M059J (cell line): ENCODE data around the gene RHOB. TPM values are rescaled to one million over a fixed set of nuclear protein-coding genes. Genes with fewer than 3 reads are reported as not detected.
"Not testable (repeated sequence)": the region's sequence is repeated elsewhere in the genome, so short reads cannot be mapped to it uniquely, and the experiment has no call there.

Source experiments
- DNase-seq: peaks from one replicate; pipeline ENCODE4 v3.0.0-alpha.2; 2012; ENCODE audit warnings: low read depth
- total RNA-seq: library from RNA; depleted of rRNA; stranded (reverse); fragments of >200 nt; shearing (Covaris generic); gene quantifications from 2 replicates; pipeline ENCODE4 v1.2.3, GENCODE V29; 2014

RHOB gene
- total RNA-seq, 1 experiment from 2014 or later = 102 TPM

DNA sequence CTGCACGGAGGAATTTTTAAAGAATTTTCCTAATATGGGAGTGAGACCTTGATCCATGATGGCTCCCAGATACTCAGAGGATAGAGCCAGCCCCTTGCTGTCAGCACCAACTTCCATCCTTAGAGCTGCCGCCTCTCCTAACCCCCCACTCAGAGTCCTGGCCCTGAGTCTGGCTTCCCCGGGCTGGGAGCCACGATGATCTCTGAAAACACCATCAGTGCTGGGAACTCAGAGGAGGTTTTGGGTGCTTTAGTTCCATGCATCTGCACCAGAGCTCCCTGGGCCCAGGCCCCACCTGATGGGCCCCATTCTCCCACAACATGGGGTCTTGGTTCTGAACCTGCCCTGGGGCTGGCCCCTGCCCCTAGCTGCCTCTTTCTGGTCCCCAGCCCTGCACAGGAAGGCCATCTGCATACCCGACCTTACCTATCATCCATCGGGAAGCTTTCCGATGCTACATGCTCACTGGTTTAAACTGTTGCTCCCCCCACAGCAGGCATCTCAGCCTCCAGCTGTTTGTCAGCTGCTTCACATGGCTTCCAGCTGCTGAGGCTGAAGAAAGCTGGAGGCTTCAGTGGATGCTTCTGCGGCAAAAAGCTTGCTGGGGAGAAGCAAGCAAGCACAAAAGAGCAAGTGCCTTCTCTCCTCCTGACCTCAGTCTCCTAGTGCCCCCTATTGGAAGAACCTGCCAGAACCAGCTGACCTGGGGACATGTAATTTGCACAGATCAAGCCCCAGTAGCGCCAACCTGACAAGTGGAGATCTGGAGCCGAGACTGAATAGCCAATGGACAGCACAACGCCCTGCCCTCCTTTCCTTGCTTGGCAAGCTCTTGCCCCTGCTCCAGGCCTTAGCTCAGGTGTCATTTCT, 24.2 kb upstream of the RHOB start:
- DNase-seq = no peak

DNA sequence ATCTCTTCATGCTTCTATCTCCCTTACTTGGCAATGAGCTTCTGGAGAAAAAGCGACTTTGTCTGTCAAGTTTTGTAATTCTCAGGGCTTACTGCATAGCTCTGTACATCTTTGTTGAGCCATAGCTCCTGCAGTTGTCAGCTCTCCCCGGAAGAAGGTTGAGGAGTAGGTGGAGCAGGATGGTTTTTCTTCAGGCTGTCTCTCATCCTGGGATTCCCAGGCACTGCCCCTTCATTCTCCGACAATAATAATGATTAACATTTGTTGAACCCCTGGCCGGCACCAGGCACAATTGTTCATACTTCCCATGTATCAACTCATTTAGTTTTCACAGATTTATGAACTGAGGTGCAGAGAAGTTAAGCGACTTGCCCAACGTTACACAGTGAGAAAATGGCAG, 23.5 kb upstream of the RHOB start:
- no peak for DNase-seq

DNA sequence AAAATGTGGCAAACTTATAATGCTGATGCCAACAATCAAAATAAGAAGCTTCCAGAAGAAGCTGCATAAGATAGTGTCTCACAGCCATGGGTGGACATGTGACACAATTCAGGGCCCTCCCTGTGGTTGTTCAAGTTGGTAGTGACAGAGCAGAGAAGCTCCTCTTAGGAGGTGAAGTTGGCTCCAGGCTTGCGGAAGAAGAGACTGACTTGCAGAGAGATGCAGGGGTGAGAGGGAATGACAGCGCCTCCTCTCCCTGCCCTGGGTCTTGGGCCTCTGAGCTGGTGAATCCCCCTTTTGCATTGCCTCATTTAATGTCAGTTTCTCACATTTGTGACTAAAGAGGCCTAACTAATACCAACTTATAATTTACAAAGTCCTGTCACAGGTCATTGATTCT, 23.0 kb upstream of the RHOB start:
- DNase-seq = no peak

DNA sequence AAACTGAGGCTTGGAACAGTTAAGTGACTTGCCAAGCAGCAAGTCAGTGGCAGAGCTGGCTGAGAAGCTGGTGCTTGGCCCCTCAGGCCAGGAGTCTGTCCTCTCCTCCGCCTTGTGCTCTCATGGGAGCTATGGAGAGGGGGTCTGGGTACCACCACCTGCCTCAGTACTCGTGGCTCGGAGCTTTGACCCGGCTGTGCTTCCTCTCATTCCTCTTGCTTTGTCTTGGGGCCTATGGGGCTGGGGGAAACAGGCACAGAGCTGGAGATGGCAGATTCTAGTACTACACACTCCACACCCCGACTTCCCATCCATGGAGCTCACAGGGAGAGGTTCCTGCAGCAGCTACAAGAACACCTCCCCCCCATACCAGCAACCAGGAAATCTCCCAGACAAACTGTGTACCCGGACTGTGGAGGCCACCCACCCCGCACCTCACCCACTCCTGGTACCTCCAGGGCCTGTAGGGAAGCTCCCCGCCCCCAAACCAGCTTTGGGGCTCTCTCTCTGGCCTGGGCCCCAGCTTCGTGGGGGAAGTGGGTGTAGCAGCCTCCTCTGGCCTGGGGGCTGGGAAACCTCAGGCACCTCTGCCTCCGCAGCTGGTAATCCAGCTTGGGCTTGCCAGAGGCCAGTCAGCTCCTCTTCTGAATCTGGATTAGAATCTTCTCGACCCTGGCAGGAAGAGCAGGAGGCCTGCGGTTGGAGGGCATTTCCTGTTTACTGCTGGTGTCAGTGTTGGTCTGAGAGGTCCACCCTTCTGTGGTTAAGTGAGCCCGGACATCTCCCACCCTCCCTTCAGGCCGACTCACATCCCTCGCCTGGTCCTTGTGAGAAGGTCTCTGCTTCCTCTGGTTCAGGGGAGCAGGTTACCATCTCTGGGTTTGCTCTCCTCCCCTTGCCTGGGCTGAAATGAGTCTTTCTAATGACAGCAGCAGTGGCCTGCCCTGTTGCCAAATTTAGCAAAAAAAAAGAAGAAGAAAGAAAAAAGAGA, 22.3 kb upstream of the RHOB start:
- DNase-seq = peak; percentile 93

DNA sequence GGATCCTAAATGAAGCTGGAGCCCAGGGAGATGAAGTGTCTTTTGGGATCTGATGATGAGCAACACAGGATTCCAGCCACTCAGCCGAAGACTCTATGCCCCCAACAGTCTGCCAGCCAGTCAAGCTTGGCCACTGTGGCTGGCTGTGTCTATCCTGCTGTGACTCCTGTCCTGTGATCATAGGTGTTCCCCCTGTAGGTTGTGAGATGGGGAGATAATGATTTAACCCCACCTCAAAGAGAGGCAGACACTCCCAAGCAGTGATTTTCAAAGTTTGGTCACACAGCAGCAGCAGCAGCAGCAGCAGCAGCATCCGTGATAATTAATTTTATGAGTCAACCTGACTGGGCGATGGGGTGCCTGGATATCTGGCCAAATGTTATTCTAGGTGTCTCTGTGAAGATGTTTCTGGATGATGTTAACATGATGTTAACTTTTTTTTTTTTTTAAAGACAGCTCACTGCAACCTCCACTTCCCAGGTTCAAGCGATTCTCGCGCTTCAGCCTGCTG, 21.4 kb upstream of the RHOB start:
- peak; percentile 64 for DNase-seq

DNA sequence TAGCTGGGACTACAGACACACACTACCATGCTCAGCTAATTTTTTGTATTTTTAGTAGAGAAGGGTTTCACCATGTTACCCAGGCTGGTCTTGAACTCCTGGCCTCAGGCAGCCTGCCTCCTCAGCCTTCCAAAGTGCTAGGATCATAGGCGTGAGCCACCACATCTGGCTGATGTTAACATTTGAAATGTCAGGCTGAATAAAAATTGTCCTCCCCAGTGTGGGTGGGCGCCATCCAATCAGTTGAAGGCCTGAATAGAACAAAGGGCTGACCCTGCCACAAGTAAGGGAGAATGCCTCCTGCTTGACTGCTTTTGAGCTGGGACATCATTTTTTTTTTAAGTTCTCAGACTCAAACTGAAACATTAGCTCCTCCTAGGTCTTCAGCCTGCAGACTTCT, 21.0 kb upstream of the RHOB start:
- no peak for DNase-seq

DNA sequence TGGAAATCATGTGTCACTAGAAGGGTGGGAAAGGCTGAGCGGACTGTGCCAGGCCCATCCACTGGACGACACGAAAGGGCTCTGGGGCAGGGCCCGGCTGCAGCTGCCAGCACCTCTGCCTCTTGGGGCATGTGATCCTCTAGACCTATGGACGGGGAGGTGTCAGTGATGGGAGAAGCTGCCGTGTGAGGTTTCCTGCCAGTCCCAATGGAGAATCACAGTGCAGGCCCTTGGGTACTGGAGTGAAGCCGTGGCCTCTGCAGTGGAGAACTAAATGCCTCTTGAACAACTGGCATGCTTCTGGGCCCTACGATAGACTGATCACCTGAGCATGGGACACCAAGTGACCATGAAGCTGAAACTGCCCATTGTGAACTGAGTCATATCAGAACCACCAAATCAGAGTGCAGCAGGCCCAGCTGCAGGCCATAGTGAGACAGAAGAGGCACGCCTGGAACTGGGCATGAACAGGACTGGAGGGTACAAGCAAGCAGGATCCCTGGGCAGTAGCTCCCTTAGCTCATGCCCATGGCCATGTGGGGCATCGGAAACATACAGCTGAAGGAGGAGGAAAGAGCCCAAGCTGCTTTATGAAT, 18.8 kb upstream of the RHOB start:
- DNase-seq = no peak

DNA sequence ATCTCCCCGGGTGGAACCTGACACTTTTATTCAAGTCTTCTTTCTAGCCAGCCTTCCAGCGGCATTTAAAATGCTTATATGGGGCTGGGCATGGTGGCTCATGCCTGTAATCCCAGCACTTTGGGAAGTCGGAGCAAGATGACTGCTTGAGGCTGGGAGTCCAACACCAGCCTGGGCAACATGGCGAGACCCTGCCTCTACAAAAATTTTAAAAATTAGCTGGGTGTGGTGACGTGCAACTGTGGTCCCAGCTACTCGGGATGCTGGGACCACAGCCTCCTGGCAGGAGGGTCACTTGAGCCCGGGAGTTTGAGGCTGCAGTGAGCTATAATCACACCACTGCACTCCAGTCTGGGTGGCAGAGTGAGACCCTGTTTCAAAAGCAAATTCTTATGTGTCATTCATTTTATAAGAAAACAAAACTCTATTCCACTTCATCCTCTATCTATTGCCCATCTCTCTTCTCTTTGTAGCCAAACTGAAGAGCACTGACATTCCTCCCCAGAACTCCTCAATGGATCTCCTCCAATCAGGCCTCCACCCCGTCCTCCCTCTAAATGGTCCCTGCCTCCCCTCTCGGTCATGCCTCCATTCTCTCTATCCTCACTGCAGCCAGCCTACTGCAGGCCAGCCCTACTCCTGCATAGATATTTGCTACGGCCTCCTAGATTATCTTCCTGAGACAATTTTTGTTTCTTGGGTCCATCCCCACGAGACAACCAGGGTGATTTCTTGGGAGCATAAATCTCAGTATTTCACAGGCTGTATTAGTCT, 18.0 kb upstream of the RHOB start:
- DNase-seq = no peak

DNA sequence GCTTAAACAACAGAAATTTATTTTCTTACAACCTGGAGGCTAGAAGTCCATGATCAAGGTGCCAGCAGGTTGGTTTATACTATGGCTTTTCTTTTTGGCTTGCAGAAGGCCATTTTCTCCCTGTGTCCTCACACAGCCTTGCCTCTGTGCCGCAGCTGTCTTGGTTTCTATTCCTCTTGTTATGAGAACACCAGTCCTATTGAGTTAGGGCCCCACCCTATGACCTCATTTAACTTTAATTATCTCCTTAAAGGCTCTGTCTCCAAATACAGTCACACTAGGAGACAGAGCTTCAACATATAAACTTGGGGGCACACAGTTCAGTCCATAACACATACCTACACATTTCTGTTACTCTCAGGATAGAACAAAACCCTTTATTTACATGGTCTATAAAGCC, 17.3 kb upstream of the RHOB start:
- no peak for DNase-seq

DNA sequence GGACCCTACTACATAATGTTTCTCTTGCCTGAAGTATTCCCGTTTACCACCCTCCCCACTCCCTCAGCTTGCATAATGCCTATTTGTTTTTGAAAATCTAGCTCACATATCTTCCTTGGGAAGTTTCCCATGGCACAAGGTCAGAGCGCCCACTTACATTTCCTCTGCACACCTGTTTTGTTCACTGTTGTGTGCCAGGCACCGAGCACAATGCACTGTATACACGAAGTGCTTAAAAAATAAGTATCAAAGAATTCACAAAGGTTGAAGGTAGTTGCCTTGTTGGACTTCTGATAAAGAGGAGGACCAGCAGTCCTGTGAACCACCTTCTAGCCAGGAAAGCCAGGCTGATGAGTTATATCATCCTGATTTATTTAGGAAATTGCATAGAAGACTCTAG, 16.8 kb upstream of the RHOB start:
- no peak for DNase-seq

DNA sequence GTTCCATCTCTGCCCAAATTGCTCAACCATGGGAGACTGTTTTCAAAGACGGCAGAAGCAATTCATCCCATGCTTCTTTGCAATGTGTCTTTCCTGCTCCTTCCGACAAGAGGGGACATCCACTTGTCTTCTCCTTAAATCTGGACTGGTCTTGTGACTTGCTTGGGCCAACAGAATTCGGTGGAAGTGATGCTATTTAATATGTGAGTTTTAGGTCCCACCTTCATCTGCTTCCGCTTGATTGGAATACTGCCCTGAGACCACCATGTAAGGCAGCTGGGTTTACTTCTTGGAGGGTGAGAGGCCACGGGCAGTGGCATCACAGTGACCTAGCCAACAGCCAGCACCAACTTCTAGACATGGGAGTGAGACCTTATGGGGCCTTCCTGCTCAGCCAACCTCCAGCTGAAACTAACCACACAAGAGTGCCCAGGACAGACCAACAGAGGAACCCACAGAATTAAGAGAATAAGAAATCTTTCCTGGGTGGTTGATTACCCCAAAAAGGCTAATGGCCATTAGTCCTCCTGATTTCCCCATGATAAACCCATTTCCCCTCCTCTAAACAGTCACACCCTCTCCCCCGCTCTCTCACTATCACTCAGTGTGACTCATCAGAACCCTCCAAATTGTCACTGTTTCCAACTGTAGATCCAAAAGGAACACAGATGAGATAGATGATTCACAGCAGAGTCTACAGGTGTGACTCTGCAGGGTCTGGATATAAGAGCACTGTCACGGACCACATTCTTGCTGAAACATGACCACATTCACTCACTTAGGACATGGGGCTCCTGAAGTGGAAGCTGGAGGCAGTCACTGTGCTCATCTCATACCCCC, 16.2 kb upstream of the RHOB start:
- DNase-seq = peak; percentile 53

DNA sequence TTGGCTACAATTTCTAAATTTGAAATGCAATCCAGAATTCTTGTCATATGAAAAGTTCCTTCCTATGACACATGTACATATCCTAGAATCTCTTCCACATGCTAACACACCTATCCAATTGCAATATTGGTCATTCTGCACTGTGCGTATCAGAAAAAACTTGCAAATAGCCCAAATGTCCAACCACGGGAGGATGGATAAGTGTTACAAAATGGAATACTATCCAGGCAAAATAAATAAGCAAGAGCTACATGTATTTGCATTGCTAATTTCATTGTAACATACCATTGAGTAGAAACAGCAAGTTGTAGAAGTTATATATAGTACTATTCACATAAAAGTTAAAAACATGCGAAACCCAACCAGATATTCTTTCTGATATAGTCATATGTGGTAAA, 15.6 kb upstream of the RHOB start:
- no peak for DNase-seq

DNA sequence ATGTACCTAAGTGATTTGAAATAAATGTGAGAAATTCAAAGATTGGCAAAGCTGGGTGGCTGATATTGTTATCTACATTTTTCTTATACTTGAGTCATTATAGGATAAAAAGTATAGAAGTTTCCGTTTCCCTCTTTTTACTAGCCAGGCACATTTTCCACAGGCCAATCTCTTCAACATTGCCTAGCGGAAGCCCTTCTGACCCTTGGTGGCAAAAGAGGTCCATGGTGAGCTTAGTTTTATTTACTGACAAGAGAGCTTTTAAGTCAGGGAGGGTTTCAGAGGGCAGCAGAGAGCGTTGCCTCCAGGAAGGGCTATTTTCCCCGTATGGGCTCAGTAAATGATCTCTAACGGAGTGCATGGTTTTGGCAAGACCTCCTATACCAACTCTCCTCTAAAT, 15.1 kb upstream of the RHOB start:
- DNase-seq = no peak

DNA sequence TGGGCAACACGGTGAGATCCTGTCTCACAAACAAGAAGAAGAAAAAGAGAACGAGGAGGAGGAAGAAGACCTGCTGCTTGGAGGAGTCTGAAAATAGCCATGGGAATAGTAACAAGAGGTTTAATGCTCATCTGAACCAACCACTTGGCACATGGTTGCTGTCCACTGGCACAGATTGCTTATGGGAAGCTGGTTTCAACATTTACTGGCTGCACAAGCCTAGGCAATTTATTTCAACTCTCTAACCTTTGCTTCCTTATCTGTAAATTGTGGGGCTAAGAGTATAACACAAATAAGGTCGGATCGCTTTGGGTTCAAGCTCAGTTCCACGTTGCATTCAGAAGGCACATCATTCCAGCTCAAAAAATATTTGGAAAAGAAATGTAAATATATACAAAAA, 14.2 kb upstream of the RHOB start:
- no peak for DNase-seq

DNA sequence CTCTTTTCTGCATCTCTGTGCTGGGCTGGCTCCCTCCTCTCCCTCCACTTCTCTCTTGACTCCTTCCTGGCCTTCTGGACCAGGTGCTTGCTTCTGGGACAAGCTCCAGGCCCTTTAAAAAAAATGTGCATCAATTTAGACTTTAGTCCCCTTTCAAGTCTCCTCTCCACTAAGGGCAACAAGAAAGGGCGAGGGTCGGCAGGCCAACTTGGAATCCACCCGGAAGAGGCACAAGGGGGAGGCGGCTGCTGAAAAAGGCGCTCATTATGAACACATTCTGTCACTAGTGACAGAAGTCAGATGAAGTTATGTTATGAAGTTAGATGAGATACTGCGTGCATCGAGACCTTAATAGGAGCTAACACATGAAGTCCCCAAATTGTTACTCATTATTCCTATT, 13.6 kb upstream of the RHOB start:
- no peak for DNase-seq

DNA sequence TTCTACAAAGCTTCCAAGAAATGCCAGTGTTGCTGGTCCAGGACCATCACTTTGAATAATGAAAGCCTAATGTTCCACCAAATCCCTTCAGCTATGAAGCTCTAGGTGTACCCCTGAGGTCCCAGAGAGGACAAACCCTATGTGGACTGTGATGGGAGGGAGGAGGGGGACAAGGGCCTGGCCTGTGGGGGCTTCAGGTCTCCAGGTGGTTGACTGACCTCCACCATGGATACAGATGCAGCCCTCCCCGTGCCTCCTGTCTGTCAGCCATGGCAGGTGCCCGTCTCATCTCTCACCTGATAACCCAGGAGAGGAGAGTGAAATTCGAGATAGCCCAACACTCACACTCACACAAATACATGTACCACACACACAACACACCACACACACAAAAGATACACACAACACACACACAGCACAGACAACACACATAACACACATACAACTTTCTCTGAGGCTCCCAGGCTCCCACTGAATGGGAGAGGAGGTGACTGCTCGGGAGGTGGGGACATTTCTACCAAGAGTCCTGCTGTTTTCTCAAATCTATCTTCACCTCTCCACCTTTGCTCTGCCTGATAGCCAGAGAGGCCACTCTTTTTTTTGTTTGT, 12.8 kb upstream of the RHOB start:
- DNase-seq = no peak

DNA sequence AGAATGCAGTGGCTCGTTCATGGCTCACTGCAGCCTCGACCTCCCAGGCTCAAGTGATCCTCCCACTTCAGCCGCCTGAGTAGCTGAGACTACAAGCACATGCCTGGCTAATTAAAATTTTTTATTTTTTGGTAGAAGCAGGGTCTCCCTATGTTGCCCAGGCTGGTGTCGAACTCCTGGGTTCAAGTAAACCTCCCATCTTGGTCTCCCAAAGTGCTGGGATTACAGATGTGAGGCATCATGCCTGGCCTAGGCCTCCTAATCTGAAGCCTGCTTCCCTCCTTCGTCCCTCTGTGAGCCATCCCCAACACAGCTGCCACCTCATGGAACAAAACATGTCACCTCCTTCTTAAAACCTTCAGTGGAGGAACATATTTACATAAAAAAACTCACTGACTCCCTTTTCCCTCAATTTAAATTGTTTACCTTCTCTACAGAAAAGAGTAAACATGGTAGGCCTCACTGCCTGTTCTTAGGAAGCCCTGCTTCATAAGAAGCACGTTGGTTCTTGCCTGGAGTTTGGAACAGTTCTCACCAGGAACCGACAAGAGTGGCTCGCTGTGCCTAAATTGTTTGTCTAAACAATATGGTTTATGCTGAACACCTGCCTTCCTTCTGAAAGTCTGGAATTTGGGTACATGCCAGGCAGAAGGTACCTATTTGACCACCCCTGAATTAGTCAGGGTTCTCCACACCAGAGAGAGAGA, 12.1 kb upstream of the RHOB start:
- DNase-seq = no peak

DNA sequence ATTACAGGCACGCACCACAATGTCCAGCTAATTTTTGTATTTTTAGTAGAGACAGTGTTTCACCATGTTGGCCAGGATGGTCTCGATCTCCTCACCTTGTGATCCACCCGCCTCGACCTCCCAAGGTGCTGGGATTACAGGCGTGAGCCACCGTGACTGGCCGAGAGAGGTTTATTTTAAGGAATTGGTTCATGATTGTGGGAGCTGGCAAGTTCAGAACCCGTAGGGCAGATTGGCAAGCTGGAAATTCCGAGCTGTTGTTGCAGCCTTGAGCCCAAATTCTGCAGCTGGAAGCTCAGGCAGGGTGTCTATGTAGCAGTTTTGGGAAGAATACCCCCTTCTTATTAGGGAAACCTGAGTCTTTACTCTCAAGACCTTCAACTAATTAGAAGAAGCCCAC, 11.4 kb upstream of the RHOB start:
- not testable (repeated sequence) for DNase-seq

DNA sequence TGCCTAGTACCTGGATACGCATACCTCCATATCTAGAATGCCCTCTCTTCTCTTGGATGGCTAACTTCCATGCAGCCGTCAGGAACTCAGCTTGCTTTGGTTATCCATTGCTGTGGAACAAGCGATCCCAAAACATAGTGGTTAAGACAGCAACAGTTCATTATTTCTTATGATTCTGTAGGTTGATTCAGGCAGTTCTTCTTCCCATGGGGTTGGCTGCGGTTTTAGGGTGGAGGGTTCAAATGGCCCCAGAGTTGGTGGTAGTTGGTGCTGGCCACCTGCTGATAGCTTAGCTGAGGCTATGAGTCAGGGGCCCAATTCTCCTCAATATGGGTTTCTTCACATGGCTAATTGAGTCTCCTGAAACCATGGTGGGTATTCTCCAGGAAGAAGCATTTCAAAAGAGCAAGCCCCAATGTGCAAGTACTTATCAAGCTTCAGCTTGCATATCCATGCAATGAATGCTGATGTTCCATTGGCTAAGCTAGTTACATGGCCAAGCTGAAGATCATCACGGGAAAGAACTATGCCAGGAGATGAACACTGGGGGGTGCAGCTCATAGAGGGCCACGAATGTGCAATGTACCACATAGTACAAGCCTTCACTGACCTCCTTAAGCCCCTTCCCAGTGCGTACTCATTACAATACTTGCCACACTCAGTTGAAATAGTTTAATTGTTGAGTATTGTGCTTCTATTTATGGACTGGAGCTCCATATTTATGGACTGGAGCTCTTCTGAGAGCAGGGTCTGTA, 10.0 kb upstream of the RHOB start:
- no peak for DNase-seq
